Measurements from ENCODE around the gene ZNF232.
"Not testable (repeated sequence)": the region's sequence is repeated elsewhere in the genome, so short reads cannot be mapped to it uniquely, and the experiment has no call there.

ZNF232 gene

GRCh38 chr17:5096731-5097100, 15.0 kb downstream of the ZNF232 start:
- no peak for DNase-seq

- no peak for DNase-seq
Measured at GRCh38 chr17:5092218-5093010, 19.3 kb downstream of the ZNF232 start.

GRCh38 chr17:5080591-5080990, 31.1 kb downstream of the ZNF232 start:
- DNase-seq = no peak

GRCh38 chr17:5078106-5079028, 33.3 kb downstream of the ZNF232 start, which contains the start of gene ZFP3:
ZFP3 (plus strand) TSS chr17:5078467; CDS start chr17:5091505, 13,038 bp downstream.
- DNase-seq = no peak

GRCh38 chr17:5077781-5078105, 33.9 kb downstream of the ZNF232 start:
- DNase-seq = no peak

- not testable (repeated sequence) for DNase-seq
Measured at GRCh38 chr17:5077275-5077674, 34.4 kb downstream of the ZNF232 start.

- not testable (repeated sequence) for DNase-seq
Measured at GRCh38 chr17:5075472-5075871, 36.2 kb downstream of the ZNF232 start.

- DNase-seq = no peak
Measured at GRCh38 chr17:5069724-5070123, 42.0 kb downstream of the ZNF232 start.

- DNase-seq = no peak
Measured at GRCh38 chr17:5068236-5068635, 43.4 kb downstream of the ZNF232 start.

GRCh38 chr17:5065227-5065744, 46.4 kb downstream of the ZNF232 start:
- DNase-seq = no peak
